GM12801 (cell line): ENCODE data around the gene RTTN.

Experiments
- CTCF ChIP-seq: IDR thresholded peaks from one replicate; pipeline ENCODE4 v1.5.1; 2011; ENCODE audit warnings: control low read depth; ENCODE audit not compliant: insufficient read length; ENCODE audit errors: extremely low read depth

Gene RTTN

GRCh38 chr18:70036168-70036567 lies 169.3 kb downstream of the RTTN start:
- no peak for TF ChIP-seq CTCF

- TF ChIP-seq CTCF = no peak
Measured at GRCh38 chr18:70031221-70031620, 174.3 kb downstream of the RTTN start.

DNA sequence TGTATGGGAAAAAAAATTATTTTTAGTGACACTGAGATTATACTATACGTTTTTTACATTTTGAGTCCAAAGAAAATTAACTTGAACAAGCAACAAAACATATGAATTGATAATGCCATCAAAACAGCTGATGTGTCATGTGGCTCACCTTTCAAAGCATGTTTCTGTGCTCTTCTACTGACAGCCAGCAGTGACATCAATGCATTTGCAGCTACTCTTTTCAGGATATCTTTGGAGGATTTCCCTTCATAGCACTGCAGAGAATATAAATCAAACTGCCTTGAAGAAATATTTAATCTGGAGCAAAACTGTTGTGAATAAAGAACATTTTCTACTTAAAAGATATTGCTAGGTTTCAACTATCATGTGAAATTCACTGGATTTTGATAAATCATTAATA lies 174.8 kb downstream of the RTTN start:
- TF ChIP-seq CTCF = no peak

GRCh38 chr18:70029163-70029562 lies 176.3 kb downstream of the RTTN start:
- no peak for TF ChIP-seq CTCF

GRCh38 chr18:70028734-70029133 lies 176.8 kb downstream of the RTTN start:
- TF ChIP-seq CTCF = no peak

DNA sequence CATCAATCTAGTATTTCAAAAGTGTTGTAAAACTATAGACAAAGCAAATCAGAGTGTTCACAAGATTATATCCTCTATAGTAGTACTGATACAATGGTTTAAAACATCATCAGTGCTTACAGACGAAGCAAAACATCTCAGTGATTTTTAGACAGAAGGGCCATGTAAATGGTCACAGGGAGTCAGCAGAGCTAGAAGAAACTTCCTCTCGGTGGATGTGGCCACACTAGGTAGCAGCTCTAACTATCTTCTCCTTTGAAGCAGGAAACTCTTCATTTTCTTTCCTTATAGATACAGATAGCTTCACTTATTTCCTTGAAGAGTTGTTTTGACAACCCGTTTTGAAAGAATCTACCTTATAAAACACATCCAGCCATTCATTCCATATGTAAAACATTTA lies 177.4 kb downstream of the RTTN start:
- no peak for TF ChIP-seq CTCF

DNA sequence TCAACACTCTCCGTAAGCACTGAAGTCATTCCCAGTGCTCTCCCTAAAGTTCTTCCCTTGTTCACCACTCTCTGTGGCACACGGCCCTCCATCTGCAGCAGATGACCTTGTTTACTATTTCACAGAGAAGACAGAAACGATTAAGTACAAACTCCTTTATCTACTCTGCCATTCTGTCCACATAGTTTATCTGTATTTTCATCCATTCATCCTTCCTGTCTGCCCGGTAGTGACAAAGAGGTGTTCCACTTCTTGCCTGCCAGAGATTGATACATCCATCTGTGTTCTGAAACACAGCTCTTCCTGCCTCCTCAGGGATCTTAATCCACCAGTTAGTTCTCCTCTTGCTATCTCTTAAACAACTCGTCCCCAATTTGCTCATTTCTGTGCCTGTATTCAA lies 179.9 kb downstream of the RTTN start:
- TF ChIP-seq CTCF = no peak

GRCh38 chr18:70024829-70025228 lies 180.7 kb downstream of the RTTN start:
- no peak for TF ChIP-seq CTCF
